GM19238 (cell line): ENCODE measurements around the gene ACSS1.

Experiments
- DNase-seq: peaks from one replicate; pipeline ENCODE4 v3.0.0; 2011; ENCODE audit warnings: low spot score; ENCODE audit not compliant: insufficient read length

The ACSS1 gene

GRCh38 chr20:25058847-25059810, 1.2 kb upstream of the ACSS1 start:
- DNase-seq = no peak

- peak; percentile 46 for DNase-seq
These were observed 497 bp downstream of the ACSS1 start for GRCh38 chr20:25057234-25058050.

- peak; percentile 47 for DNase-seq
These were observed 1.2 kb downstream of the ACSS1 start for GRCh38 chr20:25056690-25057233.

GRCh38 chr20:25055711-25056495, 2.0 kb downstream of the ACSS1 start:
- DNase-seq = no peak

- no peak for DNase-seq
These were observed 2.8 kb downstream of the ACSS1 start for GRCh38 chr20:25054995-25055629.

- no peak for DNase-seq
These were observed 3.7 kb downstream of the ACSS1 start for GRCh38 chr20:25054096-25054820.

- no peak for DNase-seq
These were observed 4.5 kb downstream of the ACSS1 start for GRCh38 chr20:25053255-25054031.

GRCh38 chr20:25052255-25053194, 5.4 kb downstream of the ACSS1 start:
- no peak for DNase-seq

- DNase-seq = no peak
These were observed 6.4 kb downstream of the ACSS1 start for GRCh38 chr20:25051386-25052155.

GRCh38 chr20:25050501-25051350, 7.2 kb downstream of the ACSS1 start:
- DNase-seq = no peak

- no peak for DNase-seq
These were observed 7.9 kb downstream of the ACSS1 start for GRCh38 chr20:25050082-25050481.

GRCh38 chr20:25049261-25050060, 8.5 kb downstream of the ACSS1 start:
- no peak for DNase-seq

GRCh38 chr20:25048519-25048952, 9.4 kb downstream of the ACSS1 start:
- DNase-seq = no peak

GRCh38 chr20:25047766-25048165, 10.2 kb downstream of the ACSS1 start:
- DNase-seq = no peak
